Fibroblast of lung (primary cell): Measurements from ENCODE around the gene MPZL2.

ENCODE experiments used
- CTCF ChIP-seq, 2 donors: IDR thresholded peaks in 1 of 2; conservative IDR thresholded peaks in 1 of 2; 1 replicate in 1 of 2; 2 replicates in 1 of 2; pipeline ENCODE4 v1.5.1; 2011 to 2012; ENCODE audit warnings: low read length in 2 of 2, control low read depth in 1 of 2, inconsistent platforms in 1 of 2, low read depth in 1 of 2, mild to moderate bottlenecking in 1 of 2
- EZH2 ChIP-seq: IDR thresholded peaks from 2 replicates; pipeline ENCODE4 v1.5.1; 2012; ENCODE audit warnings: low read length, control low read depth, mild to moderate bottlenecking; ENCODE audit errors: missing control alignments

- no peak for TF ChIP-seq CTCF (conservative IDR thresholded peaks at IDR 0.05 in 1 of 2, IDR thresholded peaks at IDR 0.05 in 1 of 2; ENCODE audit: low read depth in 1 of 2, low read length in 2 of 2)
- no peak for TF ChIP-seq EZH2
These were observed 19.0 kb upstream of the MPZL2 start for GRCh38 chr11:118283037-118283636.
